H9 (cell line): ENCODE results near the gene PDZD2. TPM values are rescaled to one million over a fixed set of nuclear protein-coding genes. Genes with fewer than 3 reads are reported as not detected.

Experiments
- DNase-seq: peaks from one replicate; pipeline ENCODE4 v3.0.0-alpha.2; 2017
- H2AFZ ChIP-seq: one replicate; pipeline ENCODE4 v1.6.1; 2013; ENCODE audit warnings: mild to moderate bottlenecking, low read length, control low read depth, moderate library complexity
- H2AK5ac ChIP-seq: 2 replicates; pipeline ENCODE4 v1.6.1; 2013; ENCODE audit warnings: low read length, control low read depth, mixed read lengths; ENCODE audit not compliant: insufficient read length
- H2BK120ac ChIP-seq: one replicate; pipeline ENCODE4 v1.6.1; 2013; ENCODE audit warnings: low read depth, mild to moderate bottlenecking, low read length, control low read depth, inconsistent platforms; ENCODE audit not compliant: poor library complexity, severe bottlenecking
- H2BK12ac ChIP-seq: 2 replicates; pipeline ENCODE4 v1.6.1; 2013; ENCODE audit warnings: low read length, control low read depth, mixed read lengths, low read depth; ENCODE audit not compliant: insufficient read length
- H2BK15ac ChIP-seq: 2 replicates; pipeline ENCODE4 v1.6.1; 2013; ENCODE audit warnings: low read depth, low read length, control low read depth
- H2BK20ac ChIP-seq: one replicate; pipeline ENCODE4 v1.6.1; 2013; ENCODE audit warnings: low read depth, mild to moderate bottlenecking, low read length, control low read depth, inconsistent platforms; ENCODE audit not compliant: poor library complexity, severe bottlenecking
- H2BK5ac ChIP-seq: 2 replicates; pipeline ENCODE4 v1.6.1; 2013; ENCODE audit warnings: low read length, control low read depth, mixed read lengths; ENCODE audit not compliant: insufficient read length
- H3K14ac ChIP-seq: 2 replicates; pipeline ENCODE4 v1.6.1; 2013; ENCODE audit warnings: low read length, control low read depth; ENCODE audit not compliant: insufficient read depth
- H3K18ac ChIP-seq: 2 replicates; pipeline ENCODE4 v1.6.1; 2013; ENCODE audit warnings: low read depth, mild to moderate bottlenecking, mixed read lengths, low read length, control low read depth; ENCODE audit not compliant: insufficient read length
- H3K23ac ChIP-seq: 2 replicates; pipeline ENCODE4 v1.6.1; 2013; ENCODE audit warnings: low read length, control low read depth, mixed read lengths, low read depth; ENCODE audit not compliant: insufficient read length
- H3K23me2 ChIP-seq: 2 replicates; pipeline ENCODE4 v1.6.1; 2013; ENCODE audit warnings: low read depth, mild to moderate bottlenecking, mixed read lengths, low read length, control low read depth; ENCODE audit not compliant: insufficient read length, poor library complexity, severe bottlenecking
- H3K27ac ChIP-seq: 2 replicates; pipeline ENCODE4 v1.5.1; 2013; ENCODE audit warnings: low read length, control low read depth, mixed read lengths, low read depth; ENCODE audit not compliant: insufficient read length
- H3K27me3 ChIP-seq: 2 replicates; pipeline ENCODE4 v1.6.1; 2013; ENCODE audit warnings: low read length, control low read depth, inconsistent platforms; ENCODE audit not compliant: insufficient read depth
- H3K4ac ChIP-seq: 2 replicates; pipeline ENCODE4 v1.6.1; 2013; ENCODE audit warnings: low read depth, mild to moderate bottlenecking, control low read depth, inconsistent platforms, low read length, moderate library complexity
- H3K4me1 ChIP-seq: 2 replicates; pipeline ENCODE4 v1.6.1; 2013; ENCODE audit warnings: low read length, control low read depth, inconsistent platforms; ENCODE audit not compliant: insufficient read depth
- H3K4me2 ChIP-seq: 2 replicates; pipeline ENCODE4 v1.6.1; 2013; ENCODE audit warnings: low read length, control low read depth, mixed read lengths; ENCODE audit not compliant: insufficient read length, insufficient read depth
- H3K56ac ChIP-seq: 2 replicates; pipeline ENCODE4 v1.6.1; 2013; ENCODE audit warnings: low read depth, mild to moderate bottlenecking, mixed read lengths, low read length, control low read depth; ENCODE audit not compliant: insufficient read length
- H3K79me1 ChIP-seq: 2 replicates; pipeline ENCODE4 v1.6.1; 2013; ENCODE audit warnings: low read depth, mild to moderate bottlenecking, moderate library complexity, low read length, control low read depth, inconsistent platforms; ENCODE audit not compliant: insufficient read depth, poor library complexity, severe bottlenecking
- H3K79me2 ChIP-seq: 2 replicates; pipeline ENCODE4 v1.6.1; 2013; ENCODE audit warnings: low read length, control low read depth, inconsistent platforms; ENCODE audit not compliant: insufficient read depth
- H3K9ac ChIP-seq: 2 replicates; pipeline ENCODE4 v1.6.1; 2013; ENCODE audit warnings: low read length, control low read depth, mixed read lengths; ENCODE audit not compliant: insufficient read length; ENCODE audit errors: extremely low read depth
- H3K9me3 ChIP-seq: one replicate; pipeline ENCODE4 v1.6.1; 2013; ENCODE audit warnings: low read depth, low read length, inconsistent platforms; ENCODE audit not compliant: control insufficient read depth
- H3T11ph ChIP-seq: one replicate; pipeline ENCODE4 v1.6.1; 2013; ENCODE audit warnings: mild to moderate bottlenecking, low read length, control low read depth, inconsistent platforms
- H4K20me1 ChIP-seq: one replicate; pipeline ENCODE4 v1.6.1; 2013; ENCODE audit not compliant: control insufficient read depth, insufficient read length, insufficient read depth
- H4K5ac ChIP-seq: 2 replicates; pipeline ENCODE4 v1.6.1; 2013; ENCODE audit warnings: low read depth, mild to moderate bottlenecking, mixed read lengths, low read length, control low read depth; ENCODE audit not compliant: insufficient read length
- H4K8ac ChIP-seq: replicated peaks from 2 replicates; pipeline ENCODE4 v1.6.1; 2013; ENCODE audit warnings: low read length, control low read depth, mixed read lengths, low read depth; ENCODE audit not compliant: insufficient read length
- H4K91ac ChIP-seq: 2 replicates; pipeline ENCODE4 v1.6.1; 2013; ENCODE audit warnings: low read depth, mild to moderate bottlenecking, moderate library complexity, mixed read lengths, low read length, control low read depth; ENCODE audit not compliant: insufficient read length
- H3K27ac Mint-ChIP-seq, 3 experiments: 2 replicates in 2 of 3; 3 replicates in 1 of 3; pipeline ENCODE4 v1.8.0; 2020 to 2021; ENCODE audit warnings: mixed read lengths in 3 of 3, mild to moderate bottlenecking in 1 of 3, moderate library complexity in 1 of 3
- H3K27me3 Mint-ChIP-seq: 2 replicates; pipeline ENCODE4 v1.8.0; 2021; ENCODE audit warnings: low read depth, mild to moderate bottlenecking, moderate library complexity, mixed read lengths
- H3K36me3 Mint-ChIP-seq, 3 experiments: 2 replicates in 2 of 3; 3 replicates in 1 of 3; pipeline ENCODE4 v1.8.0; 2020 to 2021; ENCODE audit warnings: low read depth in 3 of 3, mixed read lengths in 3 of 3; ENCODE audit not compliant: insufficient read depth in 1 of 3
- H3K4me1 Mint-ChIP-seq, 2 experiments: 2 replicates each; pipeline ENCODE4 v1.8.0; 2020; ENCODE audit warnings: mixed read lengths in 2 of 2
- H3K4me3 Mint-ChIP-seq, 2 experiments: 2 replicates in 1 of 2; 3 replicates in 1 of 2; pipeline ENCODE4 v1.8.0; 2020 to 2021; ENCODE audit warnings: mild to moderate bottlenecking in 2 of 2, mixed read lengths in 2 of 2, moderate library complexity in 1 of 2
- H3K9me3 Mint-ChIP-seq, 2 experiments: 2 replicates in 1 of 2; 3 replicates in 1 of 2; pipeline ENCODE4 v1.8.0; 2020; ENCODE audit warnings: mild to moderate bottlenecking in 2 of 2, mixed read lengths in 2 of 2, moderate library complexity in 1 of 2
- CTCF ChIP-seq: fragments of 200-600 bp; sonication (generic); conservative IDR thresholded peaks from 3 replicates; pipeline ENCODE4 v1.8.0; 2021; ENCODE audit warnings: antibody characterized with exemption, mild to moderate bottlenecking
- WGBS: extraction: QIAGEN DNeasy Blood & Tissue Kit; methylation state at CpG from one replicate; pipeline ENCODE4 v1.1.7; 2013; ENCODE audit warnings: missing lambda C conversion rate, low lambda C conversion rate, mixed read lengths; ENCODE audit not compliant: insufficient read length; ENCODE audit errors: extremely low coverage; 5-methylcytosine and 5-hydroxymethylcytosine counted together
- total RNA-seq: library from RNA; stranded (reverse); gene quantifications from 2 replicates; pipeline ENCODE4 v1.2.1, GENCODE V29; 2021

The PDZD2 gene
- total RNA-seq, 1 experiment from 2014 or later, result 9.9 TPM

GRCh38 chr5:32092938-32093812 is 454.2 kb downstream of the PDZD2 start:
- no peaks in the 10 kb centered on the region for H3K79me2 ChIP-seq
- H3K9ac ChIP-seq, result no peak overlapping the region
- no peaks in the 10 kb centered on the region for H3K27me3 Mint-ChIP-seq
- no peaks in the 10 kb centered on the region for H3K9me3 ChIP-seq
- no peak overlapping the region for H3K4me3 Mint-ChIP-seq
- no peak overlapping the region for H4K5ac ChIP-seq
- no peak overlapping the region for H2BK20ac ChIP-seq
- H3K14ac ChIP-seq, result no peak overlapping the region
- WGBS, result no CpG with 5 or more reads among the region's 20 CpGs
- H3K36me3 Mint-ChIP-seq, result peaks cover 0 to 47% (median 5%) of the 10 kb centered on the region in 3 experiments; a peak in 5 of 7 replicates
- no peaks in the 10 kb centered on the region for H3K27me3 ChIP-seq
- no peaks in the 10 kb centered on the region for H3K4me1 ChIP-seq
- no peak overlapping the region for H3K4ac ChIP-seq
- H3K4me1 Mint-ChIP-seq, result peaks cover 11 to 12% of the 10 kb centered on the region in 2 experiments
- H2BK15ac ChIP-seq, result no peak overlapping the region
- no peak overlapping the region for H2BK5ac ChIP-seq
- no peak overlapping the region for H2BK120ac ChIP-seq
- H3K27ac ChIP-seq, result no peak overlapping the region
- no peak overlapping the region for H3T11ph ChIP-seq
- no peaks in the 10 kb centered on the region for H3K9me3 Mint-ChIP-seq
- H3K18ac ChIP-seq, result no peak overlapping the region
- H3K79me1 ChIP-seq, result no peaks in the 10 kb centered on the region
- no peak overlapping the region for H3K56ac ChIP-seq
- no peak overlapping the region for H2AFZ ChIP-seq
- H3K27ac Mint-ChIP-seq, result peak overlapping the region in 2 of 3 experiments; percentile 20 to 62; a peak in 3 of 7 replicates
- no peak overlapping the region for H3K23ac ChIP-seq
- no peaks in the 10 kb centered on the region for H4K20me1 ChIP-seq
- H3K4me2 ChIP-seq, result no peak overlapping the region
- H3K23me2 ChIP-seq, result no peaks in the 10 kb centered on the region
- DNase-seq, result peak; percentile 77
- peak; percentile 85 for TF ChIP-seq CTCF
- H4K91ac ChIP-seq, result no peak overlapping the region
- H2BK12ac ChIP-seq, result no peak overlapping the region
- H2AK5ac ChIP-seq, result no peak overlapping the region
- H4K8ac ChIP-seq, result no peak overlapping the region
